ENCODE data around the gene MCCC1. TPM values are rescaled to one million over a fixed set of nuclear protein-coding genes. Genes with fewer than 3 reads are reported as not detected.

MCCC1 gene
- polyA plus RNA-seq, 1 donor (not counting 4 experiments of a cell fraction or from before 2014, with no cell fraction given): 11.7 TPM

DNA sequence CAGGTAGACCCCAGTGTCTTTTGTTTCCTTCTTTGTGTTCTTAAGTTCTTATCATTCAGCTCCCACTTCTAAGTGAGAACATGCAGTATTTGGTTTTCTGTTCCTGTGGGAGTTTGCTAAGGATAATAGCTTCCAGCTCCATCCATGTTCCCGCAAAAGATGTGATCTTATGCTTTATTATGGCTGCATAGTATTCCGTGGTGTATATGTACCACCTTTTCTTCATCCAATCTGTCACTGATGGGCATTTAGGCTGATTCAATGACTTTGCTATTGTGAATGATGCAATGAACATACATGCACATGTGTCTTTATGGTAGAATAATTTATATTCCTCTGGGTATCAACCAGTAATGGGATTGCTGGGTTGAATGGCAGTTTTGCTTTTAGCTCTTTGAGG is 24.4 kb downstream of the MCCC1 start:
- H3K9ac ChIP-seq (ENCODE audit: control insufficient read depth, extremely low read depth, insufficient read depth, low read length): no peak overlapping the region

DNA sequence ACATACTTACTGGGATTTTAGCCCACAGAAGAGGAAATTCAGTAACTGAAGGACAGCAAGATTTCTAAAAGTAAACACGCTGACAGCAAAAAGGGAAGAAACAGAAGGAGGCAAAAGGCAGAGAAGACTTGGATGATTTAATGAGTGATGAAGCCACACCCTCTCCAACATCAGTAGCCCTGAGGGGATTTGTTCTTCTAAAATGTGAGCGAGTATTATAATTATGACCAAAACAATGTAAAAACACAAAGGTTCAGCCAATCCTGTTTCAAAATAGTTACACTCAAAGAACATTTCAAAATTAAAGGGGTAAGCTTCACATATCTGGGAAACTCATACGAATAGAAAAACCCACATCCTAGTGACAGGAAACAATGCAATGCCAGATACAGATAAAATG is 25.0 kb downstream of the MCCC1 start:
- Histone ChIP-seq H3K79me2 (ENCODE audit: control insufficient read depth, insufficient read depth, low read length) (no peaks in the 10 kb centered on the region), H3K27ac (ENCODE audit: control insufficient read depth, insufficient read depth, low read length) (peak overlapping the region; percentile 80), H2AFZ (ENCODE audit: control insufficient read depth, low read length) (peak overlapping the region; percentile 15), H3K9me3 (ENCODE audit: control insufficient read depth, low read depth, low read length) (no peaks in the 10 kb centered on the region), H3K9ac (ENCODE audit: control insufficient read depth, extremely low read depth, insufficient read depth, low read length) (no peak overlapping the region), H3K4me3 (ENCODE audit: control insufficient read depth in 2 of 3, extremely low read depth in 1 of 3, insufficient read depth in 2 of 3, low read depth in 1 of 3, low read length in 3 of 3) (peak overlapping the region in 1 of 3 experiments; percentile 10), H3K27me3 (ENCODE audit: control insufficient read depth, extremely low read depth, insufficient read depth, low read length) (no peaks in the 10 kb centered on the region), H3K4me2 (ENCODE audit: control insufficient read depth, extremely low read depth, insufficient read depth, low read depth, low read length) (peak overlapping the region; percentile 71), H3K36me3 (ENCODE audit: control insufficient read depth in 2 of 2, extremely low read depth in 1 of 2, insufficient read depth in 2 of 2, low read length in 2 of 2) (peaks cover 3 to 8% of the 10 kb centered on the region in 2 experiments), H3K9me1 (ENCODE audit: control insufficient read depth, extremely low read depth, insufficient read depth, low read length) (no peaks in the 10 kb centered on the region), H4K20me1 (ENCODE audit: control insufficient read depth, extremely low read depth, insufficient read depth, low read length) (no peaks in the 10 kb centered on the region), H3K4me1 (ENCODE audit: control insufficient read depth, extremely low read depth, insufficient read depth, low read length) (peaks cover 13% of the 10 kb centered on the region)
- FAIRE-seq (no peak), DNase-seq (ENCODE audit: low read depth, low spot score) (no peak)
- TF ChIP-seq, protein P1, sequence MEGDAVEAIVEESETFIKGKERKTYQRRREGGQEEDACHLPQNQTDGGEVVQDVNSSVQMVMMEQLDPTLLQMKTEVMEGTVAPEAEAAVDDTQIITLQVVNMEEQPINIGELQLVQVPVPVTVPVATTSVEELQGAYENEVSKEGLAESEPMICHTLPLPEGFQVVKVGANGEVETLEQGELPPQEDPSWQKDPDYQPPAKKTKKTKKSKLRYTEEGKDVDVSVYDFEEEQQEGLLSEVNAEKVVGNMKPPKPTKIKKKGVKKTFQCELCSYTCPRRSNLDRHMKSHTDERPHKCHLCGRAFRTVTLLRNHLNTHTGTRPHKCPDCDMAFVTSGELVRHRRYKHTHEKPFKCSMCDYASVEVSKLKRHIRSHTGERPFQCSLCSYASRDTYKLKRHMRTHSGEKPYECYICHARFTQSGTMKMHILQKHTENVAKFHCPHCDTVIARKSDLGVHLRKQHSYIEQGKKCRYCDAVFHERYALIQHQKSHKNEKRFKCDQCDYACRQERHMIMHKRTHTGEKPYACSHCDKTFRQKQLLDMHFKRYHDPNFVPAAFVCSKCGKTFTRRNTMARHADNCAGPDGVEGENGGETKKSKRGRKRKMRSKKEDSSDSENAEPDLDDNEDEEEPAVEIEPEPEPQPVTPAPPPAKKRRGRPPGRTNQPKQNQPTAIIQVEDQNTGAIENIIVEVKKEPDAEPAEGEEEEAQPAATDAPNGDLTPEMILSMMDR (optimal IDR thresholded peaks at IDR 0.05 in 1 of 3, IDR thresholded peaks at IDR 0.05 in 1 of 3, conservative IDR thresholded peaks at IDR 0.05 in 1 of 3; ENCODE audit: extremely low read depth in 1 of 3, insufficient read depth in 2 of 3, low read length in 3 of 3): no peak
- TF ChIP-seq EZH2 (IDR thresholded peaks at IDR 0.05; ENCODE audit: low read length): no peak
- dilution Hi-C loops (cut with MboI; ENCODE audit: extremely low pct_ligation_motif_present, low sequenced_read_pairs): no loop called here

More for the DNA sequence above, 24.4 kb downstream of the MCCC1 start:
- H4K20me1 ChIP-seq (ENCODE audit: control insufficient read depth, extremely low read depth, insufficient read depth, low read length): no peaks in the 10 kb centered on the region
- no peak for TF ChIP-seq EZH2 (IDR thresholded peaks at IDR 0.05; ENCODE audit: low read length)
- TF ChIP-seq, protein P1 (optimal IDR thresholded peaks at IDR 0.05 in 1 of 3, IDR thresholded peaks at IDR 0.05 in 1 of 3, conservative IDR thresholded peaks at IDR 0.05 in 1 of 3; ENCODE audit: extremely low read depth in 1 of 3, insufficient read depth in 2 of 3, low read length in 3 of 3): no peak
- DNase-seq (ENCODE audit: low read depth, low spot score): no peak
- no peak overlapping the region for H3K4me3 ChIP-seq (ENCODE audit: control insufficient read depth in 2 of 3, extremely low read depth in 1 of 3, insufficient read depth in 2 of 3, low read depth in 1 of 3, low read length in 3 of 3)
- H3K4me1 ChIP-seq (ENCODE audit: control insufficient read depth, extremely low read depth, insufficient read depth, low read length): peaks cover 13% of the 10 kb centered on the region
- no peak overlapping the region for H2AFZ ChIP-seq (ENCODE audit: control insufficient read depth, low read length)
- peaks cover 3 to 4% of the 10 kb centered on the region in 2 experiments for H3K36me3 ChIP-seq (ENCODE audit: control insufficient read depth in 2 of 2, extremely low read depth in 1 of 2, insufficient read depth in 2 of 2, low read length in 2 of 2)
- no peaks in the 10 kb centered on the region for H3K79me2 ChIP-seq (ENCODE audit: control insufficient read depth, insufficient read depth, low read length)
- FAIRE-seq: no peak
- dilution Hi-C loops (cut with MboI; ENCODE audit: extremely low pct_ligation_motif_present, low sequenced_read_pairs): no loop called here
- no peak overlapping the region for H3K27ac ChIP-seq (ENCODE audit: control insufficient read depth, insufficient read depth, low read length)
- H3K9me1 ChIP-seq (ENCODE audit: control insufficient read depth, extremely low read depth, insufficient read depth, low read length): no peaks in the 10 kb centered on the region
- H3K27me3 ChIP-seq (ENCODE audit: control insufficient read depth, extremely low read depth, insufficient read depth, low read length): no peaks in the 10 kb centered on the region
- no peaks in the 10 kb centered on the region for H3K9me3 ChIP-seq (ENCODE audit: control insufficient read depth, low read depth, low read length)
- no peak overlapping the region for H3K4me2 ChIP-seq (ENCODE audit: control insufficient read depth, extremely low read depth, insufficient read depth, low read depth, low read length)
